ENCODE measurements around the gene APEX1.

The APEX1 gene

GRCh38 chr14:20490563-20490962 is 35.5 kb downstream of the APEX1 start:
- Histone ChIP-seq H3K79me2 (ENCODE audit: low read length) (no peaks in the 10 kb centered on the region), H3K9me3 (replicated peaks; ENCODE audit: insufficient read depth, low read length) (no peaks in the 10 kb centered on the region), H3K4me1 (ENCODE audit: low read length) (peaks cover 21% of the 10 kb centered on the region), H3K9ac (ENCODE audit: low read length) (peak overlapping the region; percentile 66; the same call in 1 of the 2 replicates), H3K27me3 (replicated peaks; ENCODE audit: insufficient read depth, low read length) (no peaks in the 10 kb centered on the region), H2AFZ (ENCODE audit: low read length) (peak overlapping the region; percentile 75), H3K36me3 (replicated peaks; ENCODE audit: insufficient read depth, low read length) (no peaks in the 10 kb centered on the region), H3K4me2 (ENCODE audit: low read depth, low read length) (peak overlapping the region; percentile 60), H3K9me2 (replicated peaks; ENCODE audit: insufficient read depth, low read length) (no peaks in the 10 kb centered on the region), H3K4me3 (ENCODE audit: low read length) (peak overlapping the region; percentile 19; the same call in 1 of the 2 replicates), H3F3A (ENCODE audit: insufficient read depth, low read length) (peaks cover 11% of the 10 kb centered on the region), H3K27ac (ENCODE audit: low read length) (peak overlapping the region; percentile 89; the same call in 1 of the 2 replicates), H4K20me1 (ENCODE audit: insufficient read depth, low read length) (no peaks in the 10 kb centered on the region)
- TF ChIP-seq EZH2 (optimal IDR thresholded peaks at IDR 0.05; ENCODE audit: low read depth, low read length) (no peak), EZH2phosphoT487 (IDR thresholded peaks at IDR 0.05; ENCODE audit: low read length) (no peak), CTCF (IDR thresholded peaks at IDR 0.05; ENCODE audit: low read length) (no peak)
- no peak for DNase-seq

GRCh38 chr14:20492486-20492885 is 37.5 kb downstream of the APEX1 start:
- Histone ChIP-seq H3K27me3 (replicated peaks; ENCODE audit: insufficient read depth, low read length) (no peaks in the 10 kb centered on the region), H3K36me3 (replicated peaks; ENCODE audit: insufficient read depth, low read length) (no peaks in the 10 kb centered on the region), H3K9ac (ENCODE audit: low read length) (no peak overlapping the region), H2AFZ (ENCODE audit: low read length) (no peak overlapping the region), H3K27ac (ENCODE audit: low read length) (peak overlapping the region; percentile 89; the same call in 1 of the 2 replicates), H3K4me2 (ENCODE audit: low read depth, low read length) (peak overlapping the region; percentile 60), H3K9me3 (replicated peaks; ENCODE audit: insufficient read depth, low read length) (no peaks in the 10 kb centered on the region), H3K9me2 (replicated peaks; ENCODE audit: insufficient read depth, low read length) (no peaks in the 10 kb centered on the region), H3K4me1 (ENCODE audit: low read length) (peaks cover 21% of the 10 kb centered on the region), H3K4me3 (ENCODE audit: low read length) (no peak overlapping the region), H4K20me1 (ENCODE audit: insufficient read depth, low read length) (no peaks in the 10 kb centered on the region), H3F3A (ENCODE audit: insufficient read depth, low read length) (peaks cover 11% of the 10 kb centered on the region), H3K79me2 (ENCODE audit: low read length) (no peaks in the 10 kb centered on the region)
- TF ChIP-seq EZH2phosphoT487 (IDR thresholded peaks at IDR 0.05; ENCODE audit: low read length) (no peak), EZH2 (optimal IDR thresholded peaks at IDR 0.05; ENCODE audit: low read depth, low read length) (no peak), CTCF (IDR thresholded peaks at IDR 0.05; ENCODE audit: low read length) (no peak)
- no peak for DNase-seq

GRCh38 chr14:20493634-20494033 is 38.6 kb downstream of the APEX1 start:
- H3K36me3 ChIP-seq (replicated peaks; ENCODE audit: insufficient read depth, low read length), result no peaks in the 10 kb centered on the region
- no peaks in the 10 kb centered on the region for H3K27me3 ChIP-seq (replicated peaks; ENCODE audit: insufficient read depth, low read length)
- H3K4me2 ChIP-seq (ENCODE audit: low read depth, low read length), result no peak overlapping the region
- H3F3A ChIP-seq (ENCODE audit: insufficient read depth, low read length), result peaks cover 11% of the 10 kb centered on the region
- H3K9ac ChIP-seq (ENCODE audit: low read length), result no peak overlapping the region
- H3K9me2 ChIP-seq (replicated peaks; ENCODE audit: insufficient read depth, low read length), result no peaks in the 10 kb centered on the region
- DNase-seq, result no peak
- no peaks in the 10 kb centered on the region for H3K9me3 ChIP-seq (replicated peaks; ENCODE audit: insufficient read depth, low read length)
- H3K4me1 ChIP-seq (ENCODE audit: low read length), result peaks cover 21% of the 10 kb centered on the region
- H3K27ac ChIP-seq (ENCODE audit: low read length), result no peak overlapping the region
- TF ChIP-seq CTCF (IDR thresholded peaks at IDR 0.05; ENCODE audit: low read length) (no peak), EZH2phosphoT487 (IDR thresholded peaks at IDR 0.05; ENCODE audit: low read length) (no peak), EZH2 (optimal IDR thresholded peaks at IDR 0.05; ENCODE audit: low read depth, low read length) (no peak)
- no peaks in the 10 kb centered on the region for H4K20me1 ChIP-seq (ENCODE audit: insufficient read depth, low read length)
- no peaks in the 10 kb centered on the region for H3K79me2 ChIP-seq (ENCODE audit: low read length)
- no peak overlapping the region for H2AFZ ChIP-seq (ENCODE audit: low read length)
- no peak overlapping the region for H3K4me3 ChIP-seq (ENCODE audit: low read length)
